Stimulated activated CD8-positive, alpha-beta memory T cell treated with anti-CD3 and anti-CD28 coated beads, Interleukin-15, amount 100 ng/mL, for 24 hours (primary cell): ENCODE data around the gene NUMA1.

Experiments used
- DNase-seq: peaks from one replicate; pipeline ENCODE4 v3.0.0-alpha.2; 2020; ENCODE audit warnings: low read depth

The NUMA1 gene

GRCh38 chr11:72013765-72014711, 66.3 kb downstream of the NUMA1 start:
- no peak for DNase-seq

GRCh38 chr11:72012897-72013721, 67.2 kb downstream of the NUMA1 start:
- DNase-seq, result no peak

GRCh38 chr11:72012091-72012630, 68.2 kb downstream of the NUMA1 start:
- no peak for DNase-seq

DNA sequence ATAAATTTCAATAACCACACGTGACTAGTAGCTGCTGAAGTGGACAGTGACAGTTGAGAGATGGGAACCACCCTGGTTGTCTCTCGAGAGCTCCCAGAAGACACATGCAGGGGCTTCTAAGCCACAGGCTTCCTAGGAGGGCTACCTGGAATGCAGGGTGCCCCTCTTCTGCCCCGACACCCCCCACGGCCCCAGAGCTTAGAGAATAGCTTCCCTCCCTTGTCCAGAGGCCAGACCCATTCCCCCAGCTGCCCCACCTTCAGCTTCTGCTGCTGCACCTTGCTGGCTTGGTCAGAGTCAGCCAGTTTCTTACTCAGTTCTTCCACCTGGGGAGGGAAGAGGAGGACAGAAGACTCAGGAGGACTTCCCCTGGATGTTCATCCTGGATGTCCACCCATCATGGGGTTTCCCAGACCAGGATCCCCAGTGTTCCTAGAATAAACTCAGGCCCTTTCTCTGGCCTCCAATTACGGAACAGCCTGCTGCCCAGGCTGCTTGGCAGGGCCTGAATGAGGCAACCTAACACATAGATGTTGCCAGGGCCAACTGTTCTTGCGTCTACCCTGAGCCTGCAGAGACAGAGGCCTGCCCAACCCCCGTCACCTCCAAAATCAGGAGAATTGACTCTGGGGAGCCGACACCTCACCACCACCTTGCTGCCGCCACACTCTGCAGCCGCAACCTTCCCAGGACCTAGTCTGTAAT, 69.7 kb downstream of the NUMA1 start:
- no peak for DNase-seq

DNA sequence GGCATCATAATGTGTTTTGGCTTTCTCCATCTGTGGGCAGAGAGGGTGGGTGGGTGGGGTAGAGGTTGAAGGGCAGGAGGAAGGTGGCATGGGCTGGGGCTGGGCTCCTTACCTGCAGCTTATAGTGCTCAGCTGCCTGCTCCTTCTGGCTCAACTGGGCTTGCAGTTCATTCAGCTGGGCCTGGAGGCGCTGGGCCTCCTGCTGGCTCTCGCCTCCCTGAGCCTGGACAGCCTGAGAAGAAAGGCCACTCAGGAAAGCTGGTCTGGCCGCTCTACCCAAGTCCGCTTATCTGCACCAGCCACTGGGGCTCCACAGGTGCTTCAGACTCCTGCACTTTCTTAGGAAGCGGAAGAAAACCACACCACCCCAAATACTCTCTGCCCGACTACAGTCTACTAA, 71.2 kb downstream of the NUMA1 start:
- no peak for DNase-seq

GRCh38 chr11:72008728-72009127, 71.6 kb downstream of the NUMA1 start:
- DNase-seq, result no peak

GRCh38 chr11:72007587-72007986, 72.8 kb downstream of the NUMA1 start:
- DNase-seq, result no peak

DNA sequence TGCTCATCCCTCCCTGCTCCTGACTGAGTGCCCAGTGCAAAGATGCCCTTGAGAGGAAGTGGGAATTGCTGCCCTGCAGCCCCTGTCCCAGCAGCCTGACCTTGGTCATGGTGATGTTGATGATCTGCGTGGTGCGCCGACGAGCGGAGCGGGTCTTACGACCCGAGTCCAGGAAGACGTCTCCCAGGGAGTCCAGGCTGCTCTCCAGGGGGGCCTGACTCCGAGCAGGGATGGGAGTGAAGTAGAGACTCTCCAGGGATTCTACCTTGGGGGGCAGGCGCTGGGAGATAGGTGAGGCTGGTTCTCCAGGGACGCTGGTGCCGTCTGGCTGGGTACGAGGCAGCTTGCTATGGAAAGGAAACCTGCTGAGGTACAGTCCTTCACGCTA, 73.3 kb downstream of the NUMA1 start:
- no peak for DNase-seq

DNA sequence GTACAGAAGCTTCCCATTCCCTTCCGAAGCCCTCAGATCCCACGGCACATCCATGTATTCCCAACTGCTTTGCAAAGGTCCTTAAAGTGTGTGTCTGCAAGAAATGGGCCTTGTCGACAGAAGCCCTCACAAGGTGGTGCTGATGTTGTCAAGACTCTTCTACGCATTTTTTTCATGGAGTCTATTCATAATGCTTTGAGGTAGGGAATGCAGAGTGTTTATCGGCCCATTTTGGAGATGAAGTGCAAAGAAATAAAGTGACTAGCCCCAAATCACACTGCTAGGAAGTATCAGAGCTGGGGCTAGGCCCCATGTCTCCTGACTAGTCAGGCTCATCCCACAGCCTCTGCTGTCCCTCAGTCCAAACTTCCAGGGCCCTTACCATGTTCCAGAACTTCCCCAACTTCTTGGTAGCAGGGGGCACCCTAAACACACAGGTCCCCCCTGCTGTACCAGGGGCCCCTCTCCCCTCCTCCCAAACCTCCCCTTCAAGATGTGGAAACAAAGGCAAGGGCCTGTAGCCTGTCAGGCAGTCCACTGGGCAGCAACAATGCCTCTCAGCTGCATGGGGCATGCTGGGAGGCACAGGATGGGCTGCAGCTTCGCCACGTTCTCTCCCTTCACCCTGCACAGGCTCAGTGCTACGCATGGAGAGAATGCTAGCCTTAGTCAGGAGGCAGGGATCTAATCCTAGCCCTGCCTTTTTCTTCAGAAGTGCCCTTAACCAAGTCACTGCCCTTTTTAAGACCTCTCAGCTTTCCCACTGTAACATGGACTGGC, 73.8 kb downstream of the NUMA1 start:
- no peak for DNase-seq

GRCh38 chr11:72005347-72006260, 74.7 kb downstream of the NUMA1 start:
- no peak for DNase-seq

- DNase-seq, result no peak
Observed at GRCh38 chr11:72004515-72005346, 75.6 kb downstream of the NUMA1 start.

- no peak for DNase-seq
Observed at GRCh38 chr11:72003776-72004171, 76.6 kb downstream of the NUMA1 start.

DNA sequence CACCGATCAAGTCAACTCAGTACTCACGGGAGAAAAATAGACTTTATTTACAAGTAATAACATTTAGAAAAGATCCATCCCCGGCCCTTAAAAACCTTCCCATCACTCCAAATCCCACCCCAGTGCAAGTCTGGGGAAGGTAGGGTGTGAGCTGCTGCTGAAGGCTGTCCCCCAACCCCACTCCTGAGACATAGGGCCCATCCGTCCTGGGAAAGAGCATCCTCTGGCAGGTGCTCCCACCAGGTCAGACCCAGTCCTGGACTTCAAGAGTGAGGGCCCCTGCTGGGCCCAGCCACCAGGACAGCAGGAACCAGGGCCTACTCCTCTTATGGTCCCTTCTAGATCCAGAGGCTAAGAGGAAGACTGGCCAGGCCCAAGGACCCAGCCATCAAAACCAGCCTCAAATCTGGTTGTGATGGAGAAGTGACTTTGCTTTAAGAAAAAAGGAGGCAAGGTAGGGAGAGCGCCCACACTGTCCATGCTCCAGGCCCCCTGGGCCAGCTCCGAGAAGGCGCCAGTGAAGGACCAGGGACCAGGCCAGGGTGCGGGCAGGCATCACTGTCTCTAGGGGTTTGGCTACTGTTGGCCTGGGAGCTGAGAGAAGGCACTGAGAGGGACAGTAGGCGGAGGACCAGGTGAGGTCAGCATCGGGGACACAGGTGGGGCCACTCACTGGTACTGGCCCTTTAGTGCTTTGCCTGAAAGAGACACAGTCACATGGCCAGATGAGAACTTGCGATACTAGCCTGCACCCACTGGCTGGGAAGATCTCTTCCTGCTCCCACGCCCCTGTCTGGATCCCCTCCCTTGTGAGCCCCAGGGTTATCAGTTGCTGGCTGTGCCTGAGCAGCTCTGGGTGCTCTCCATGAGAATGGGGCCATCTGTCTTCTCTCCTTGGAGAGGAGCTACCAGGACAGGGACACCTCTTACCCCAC, 77.2 kb downstream of the NUMA1 start:
- DNase-seq, result no peak

GRCh38 chr11:72001834-72002591, 78.3 kb downstream of the NUMA1 start:
- no peak for DNase-seq

GRCh38 chr11:72001285-72001684, 79.1 kb downstream of the NUMA1 start:
- no peak for DNase-seq

DNA sequence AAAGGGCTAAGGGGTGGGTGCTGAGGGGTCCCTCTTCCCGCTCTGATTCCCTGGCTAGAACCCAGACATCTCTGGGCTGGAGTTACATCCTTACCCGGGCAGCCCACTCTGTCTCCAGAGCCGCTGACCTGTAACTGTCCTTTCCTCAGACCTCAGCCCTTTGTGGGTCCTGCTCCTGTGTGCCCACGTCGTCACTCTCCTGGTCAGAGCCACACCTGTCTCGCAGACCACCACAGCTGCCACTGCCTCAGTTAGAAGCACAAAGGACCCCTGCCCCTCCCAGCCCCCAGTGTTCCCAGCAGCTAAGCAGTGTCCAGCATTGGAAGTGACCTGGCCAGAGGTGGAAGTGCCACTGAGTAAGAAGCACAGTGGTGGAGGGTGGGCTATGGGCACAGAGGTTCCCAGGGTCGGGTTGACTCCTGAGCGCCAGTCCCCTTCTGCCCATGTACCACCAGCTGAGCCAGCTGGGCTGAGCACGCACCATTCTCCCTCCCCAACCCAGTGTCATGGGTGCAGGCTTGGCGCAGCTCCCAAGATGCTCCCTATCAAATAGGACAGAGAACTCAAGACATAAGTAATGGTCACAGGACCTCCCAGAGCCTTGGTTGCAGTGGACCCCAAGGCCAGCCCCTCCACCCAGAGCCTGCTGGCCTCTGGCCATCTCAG, 80.0 kb downstream of the NUMA1 start:
- no peak for DNase-seq

DNA sequence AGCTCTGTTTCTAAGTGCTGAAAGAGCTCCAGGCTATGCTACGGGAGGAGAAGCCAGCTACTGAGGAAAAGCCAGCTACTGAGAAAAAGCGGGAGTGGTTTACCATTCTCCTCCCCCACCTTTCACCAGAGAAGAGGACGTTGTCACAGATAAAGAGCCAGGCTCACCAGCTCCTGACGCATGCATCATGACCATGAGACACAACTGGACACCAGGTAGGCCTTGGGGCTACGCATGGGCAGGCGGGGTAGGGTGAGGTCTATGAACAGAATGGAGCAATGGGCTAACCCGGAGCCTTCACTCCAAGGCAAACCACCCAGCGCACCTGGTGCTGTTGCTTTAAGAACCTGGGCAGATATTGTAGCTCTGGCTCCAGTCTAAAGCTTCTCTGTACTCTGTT, 80.5 kb downstream of the NUMA1 start:
- no peak for DNase-seq
